Activated T-cell treated with anti-CD3 and anti-CD28 coated beads, Interleukin-2, amount 50 U/mL, for 4 hours (primary cell): ENCODE results near the gene NBPF1. TPM values are rescaled to one million over a fixed set of nuclear protein-coding genes. Genes with fewer than 3 reads are reported as not detected.
"Not testable (repeated sequence)": the region's sequence is repeated elsewhere in the genome, so short reads cannot be mapped to it uniquely, and the experiment has no call there.

ENCODE experiments used
- ATAC-seq, 2 donors: fragments of 200-7000 bp; cut with Tn5 transposase; one replicate each; pipeline ENCODE4 v1.10.0; 2021
- DNase-seq: peaks from one replicate; pipeline ENCODE4 v3.0.0-alpha.2; 2020
- H3K27me3 Mint-ChIP-seq: one replicate; pipeline ENCODE4 v1.8.0; 2021; ENCODE audit warnings: low read depth, mixed read lengths
- H3K36me3 Mint-ChIP-seq: one replicate; pipeline ENCODE4 v1.8.0; 2022; ENCODE audit warnings: mixed read lengths; ENCODE audit not compliant: insufficient read depth
- H3K4me1 Mint-ChIP-seq: one replicate; pipeline ENCODE4 v1.8.0; 2021; ENCODE audit warnings: low read depth, mixed read lengths
- H3K4me3 Mint-ChIP-seq: one replicate; pipeline ENCODE4 v1.8.0; 2021; ENCODE audit warnings: mild to moderate bottlenecking, moderate library complexity, mixed read lengths
- H3K9me3 Mint-ChIP-seq: one replicate; pipeline ENCODE4 v1.8.0; 2021; ENCODE audit warnings: mixed read lengths
- total RNA-seq, 3 donors: library from RNA; stranded (reverse); gene quantifications; one replicate each; pipeline ENCODE4 v1.2.1, GENCODE V29; 2021

NBPF1 gene
- total RNA-seq, 3 donors from 2014 or later = 4.9 to 8.4 (median 5.8) TPM

DNA sequence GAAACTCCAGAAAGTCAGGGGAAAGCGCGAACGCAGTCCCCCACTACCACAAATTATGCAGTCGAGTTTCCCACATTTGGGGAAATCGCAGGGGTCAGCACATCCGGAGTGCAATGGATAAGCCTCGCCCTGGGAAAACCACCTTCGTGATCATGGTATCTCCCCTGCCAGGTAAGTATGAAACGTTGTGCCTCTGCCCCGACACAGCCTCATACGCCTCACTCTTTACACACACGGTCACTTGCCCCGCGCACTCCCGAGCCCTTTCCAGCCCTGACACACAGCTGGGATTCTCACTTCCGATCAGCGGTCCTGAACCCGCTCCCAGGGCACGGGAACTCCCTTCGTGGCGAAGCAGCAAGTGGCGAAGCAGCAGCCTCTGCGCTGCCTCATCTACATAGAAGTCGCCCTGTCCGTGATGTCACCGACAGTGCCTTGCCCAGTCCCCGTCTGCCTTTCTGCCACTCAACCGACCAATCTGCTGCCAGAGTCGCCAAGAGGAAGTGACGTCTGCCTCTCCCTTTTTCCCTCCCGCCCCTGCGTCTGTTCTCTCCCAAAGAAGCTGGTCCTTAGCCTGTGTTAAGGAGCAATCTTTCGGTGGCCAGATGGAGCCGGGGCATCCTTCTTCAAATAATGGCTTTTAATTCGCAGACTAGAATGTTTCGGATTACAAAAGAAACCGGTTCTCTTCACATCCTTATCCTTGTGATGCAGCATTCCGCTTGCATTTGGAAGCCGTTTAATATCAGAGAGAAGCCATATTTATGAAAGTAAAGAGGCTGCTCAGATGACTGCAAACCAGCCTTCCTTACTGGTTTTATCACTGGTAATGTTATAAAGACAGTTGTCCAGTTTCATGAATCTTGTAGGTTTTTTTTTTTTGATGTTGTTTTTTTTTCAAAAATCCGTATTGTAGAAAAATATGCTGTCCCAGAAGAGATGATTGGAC, 99.0 kb downstream of the NBPF1 start, which contains the start of gene RNU1-1:
Gene RNU1-1 (minus strand): TSS at position 179 of the 949 bp plus-strand sequence.
- H3K9me3 Mint-ChIP-seq, H3K36me3 Mint-ChIP-seq, H3K4me3 Mint-ChIP-seq, H3K4me1 Mint-ChIP-seq: not testable (repeated sequence)
- peak; percentile 63 for DNase-seq
- peaks cover 18% of the 10 kb centered on the region for H3K27me3 Mint-ChIP-seq
- ATAC-seq = peak; percentile 27 to 38

- DNase-seq (peak; percentile 21), ATAC-seq (peak; percentile 93 to 96)
- peaks cover 13% of the 10 kb centered on the region for H3K27me3 Mint-ChIP-seq
- H3K9me3 Mint-ChIP-seq, H3K4me3 Mint-ChIP-seq, H3K4me1 Mint-ChIP-seq, H3K36me3 Mint-ChIP-seq: not testable (repeated sequence)
These were observed 99.8 kb downstream of the NBPF1 start for GRCh38 chr1:16513412-16514106.

DNA sequence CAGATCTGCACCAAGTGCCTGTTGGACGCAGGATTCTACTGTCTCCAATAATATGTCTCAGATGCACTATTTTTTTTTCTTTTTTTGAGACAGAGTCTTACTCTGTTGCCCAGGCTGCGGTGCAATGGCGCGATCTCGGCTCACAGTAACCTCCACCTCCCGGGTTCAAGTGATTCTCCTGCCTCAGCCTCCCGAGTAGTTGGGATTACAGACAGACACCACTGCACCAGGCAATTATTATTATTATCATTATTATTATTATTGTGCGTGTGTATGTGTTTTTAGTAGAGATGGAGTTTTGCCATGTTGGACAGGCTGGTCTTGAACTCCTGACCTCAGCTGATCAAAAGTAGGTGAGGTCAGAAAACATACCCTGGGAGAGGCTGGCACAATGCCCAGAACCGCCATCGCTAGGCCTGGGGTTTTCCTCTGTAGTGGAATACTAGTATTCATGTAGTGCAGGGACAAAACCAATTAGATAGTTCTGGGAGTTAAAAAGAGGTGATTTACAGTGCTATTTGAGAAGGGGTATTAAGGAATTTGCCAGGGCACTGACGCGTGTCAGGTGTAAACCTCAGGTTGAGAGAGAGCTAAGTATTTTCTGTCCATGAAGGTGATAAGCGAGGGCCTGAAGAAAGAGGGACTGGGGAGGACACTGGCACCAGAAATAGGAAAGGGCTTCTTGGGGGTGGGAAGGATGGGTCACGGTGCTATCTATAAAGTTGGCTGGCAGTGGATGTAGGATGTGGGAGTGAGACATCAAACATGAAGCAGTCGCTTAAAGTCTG, 100.5 kb downstream of the NBPF1 start:
- not testable (repeated sequence) for H3K9me3 Mint-ChIP-seq, H3K4me1 Mint-ChIP-seq, H3K36me3 Mint-ChIP-seq, DNase-seq, H3K4me3 Mint-ChIP-seq, H3K27me3 Mint-ChIP-seq
- peak; percentile 55 for ATAC-seq

Other genes starting within 250 kb of the NBPF1 start
- 100 to 1,000 TPM; 194 to 215 (median 212) TPM for gene SZRD1, start 246.3 kb downstream of the NBPF1 start, total RNA-seq
- not detected for gene SPATA21, start 176.1 kb downstream of the NBPF1 start, total RNA-seq
- gene NECAP2, start 172.8 kb downstream of the NBPF1 start, total RNA-seq = 10 to 100 TPM; 63.5 to 71.6 (median 64.8) TPM
- 1,000 to 10,000 TPM; 1,321 to 1,622 (median 1,616) TPM for gene RNU1-1, start 99.3 kb downstream of the NBPF1 start, total RNA-seq
- gene RNU1-3, start 53.4 kb upstream of the NBPF1 start, total RNA-seq = 1,000 to 10,000 TPM; 1,321 to 1,622 (median 1,616) TPM
- gene RNU1-4, start 127.0 kb upstream of the NBPF1 start, total RNA-seq = 1,000 to 10,000 TPM; 1,321 to 1,622 (median 1,616) TPM